Measurements from ENCODE around the gene SNX3.
"Not testable (repeated sequence)": the region's sequence is repeated elsewhere in the genome, so short reads cannot be mapped to it uniquely, and the experiment has no call there.

DNA sequence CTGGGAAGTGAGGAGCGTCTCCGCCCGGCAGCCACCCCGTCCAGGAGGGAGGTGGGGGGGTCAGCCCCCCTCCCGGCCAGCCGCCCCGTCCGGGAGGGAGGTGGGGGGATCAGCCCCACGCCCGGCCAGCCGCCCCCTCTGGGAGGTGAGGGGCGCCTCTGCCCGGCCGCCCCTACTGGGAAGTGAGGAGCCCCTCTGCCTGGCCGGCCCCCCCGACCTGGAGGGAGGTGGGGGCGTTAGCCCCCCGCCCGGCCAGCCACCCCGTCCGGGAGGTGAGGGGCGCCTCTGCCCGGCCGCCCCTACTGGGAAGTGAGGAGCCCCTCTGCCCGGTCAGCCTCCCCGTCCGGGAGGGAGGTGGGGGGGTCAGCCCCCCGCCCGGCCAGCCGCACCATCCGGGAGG, 9.1 kb upstream of the SNX3 start:
- TF ChIP-seq, protein P1, sequence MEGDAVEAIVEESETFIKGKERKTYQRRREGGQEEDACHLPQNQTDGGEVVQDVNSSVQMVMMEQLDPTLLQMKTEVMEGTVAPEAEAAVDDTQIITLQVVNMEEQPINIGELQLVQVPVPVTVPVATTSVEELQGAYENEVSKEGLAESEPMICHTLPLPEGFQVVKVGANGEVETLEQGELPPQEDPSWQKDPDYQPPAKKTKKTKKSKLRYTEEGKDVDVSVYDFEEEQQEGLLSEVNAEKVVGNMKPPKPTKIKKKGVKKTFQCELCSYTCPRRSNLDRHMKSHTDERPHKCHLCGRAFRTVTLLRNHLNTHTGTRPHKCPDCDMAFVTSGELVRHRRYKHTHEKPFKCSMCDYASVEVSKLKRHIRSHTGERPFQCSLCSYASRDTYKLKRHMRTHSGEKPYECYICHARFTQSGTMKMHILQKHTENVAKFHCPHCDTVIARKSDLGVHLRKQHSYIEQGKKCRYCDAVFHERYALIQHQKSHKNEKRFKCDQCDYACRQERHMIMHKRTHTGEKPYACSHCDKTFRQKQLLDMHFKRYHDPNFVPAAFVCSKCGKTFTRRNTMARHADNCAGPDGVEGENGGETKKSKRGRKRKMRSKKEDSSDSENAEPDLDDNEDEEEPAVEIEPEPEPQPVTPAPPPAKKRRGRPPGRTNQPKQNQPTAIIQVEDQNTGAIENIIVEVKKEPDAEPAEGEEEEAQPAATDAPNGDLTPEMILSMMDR (conservative IDR thresholded peaks at IDR 0.05 in 1 of 2, IDR thresholded peaks at IDR 0.05 in 1 of 2; ENCODE audit: extremely low read depth in 1 of 2, insufficient read depth in 1 of 2, low read depth in 1 of 2, low read length in 2 of 2) = not testable (repeated sequence)
- TF ChIP-seq EZH2 (IDR thresholded peaks at IDR 0.05; ENCODE audit: borderline replicate concordance, low read length) = not testable (repeated sequence)

All from mammary epithelial cell (primary cell).